Neutrophil (primary cell): ENCODE results near the gene GRIK4.

ENCODE experiments used
- H3K27ac ChIP-seq: fragments of 200-600 bp; sonication (generic); 2 replicates; pipeline ENCODE4 v1.5.1; 2016; ENCODE audit warnings: mild to moderate bottlenecking, moderate library complexity
- H3K27me3 ChIP-seq: fragments of 200-600 bp; sonication (generic); 2 replicates; pipeline ENCODE4 v1.6.0; 2016; ENCODE audit warnings: mild to moderate bottlenecking
- H3K36me3 ChIP-seq: fragments of 200-600 bp; sonication (generic); 2 replicates; pipeline ENCODE4 v1.5.1; 2017
- H3K4me1 ChIP-seq, 2 experiments: fragments of 200-600 bp in 1 of 2; sonication (generic) in 1 of 2; 1 replicate in 1 of 2; 2 replicates in 1 of 2; pipeline versions ENCODE4 v1.5.1 to v1.6.1; 2013 to 2016; ENCODE audit warnings: low read depth in 1 of 2, low read length in 1 of 2, mild to moderate bottlenecking in 1 of 2, moderate library complexity in 1 of 2; ENCODE audit not compliant: control insufficient read depth in 1 of 2, insufficient read depth in 1 of 2
- H3K4me3 ChIP-seq, 2 experiments: fragments of 200-600 bp in 1 of 2; sonication (generic) in 1 of 2; 1 replicate in 1 of 2; 2 replicates in 1 of 2; pipeline ENCODE4 v1.5.1; 2013 to 2016; ENCODE audit warnings: low read depth in 1 of 2, low read length in 1 of 2, mild to moderate bottlenecking in 1 of 2, moderate library complexity in 1 of 2
- H3K9me3 ChIP-seq: fragments of 200-600 bp; sonication (generic); 2 replicates; pipeline ENCODE4 v1.5.1; 2016
- TF ChIP-seq, protein P1 (sequence below): fragments of 200-600 bp; sonication (generic); IDR thresholded peaks from 2 replicates; pipeline ENCODE4 v1.5.1; 2016; ENCODE audit warnings: antibody characterized with exemption

Gene GRIK4

DNA sequence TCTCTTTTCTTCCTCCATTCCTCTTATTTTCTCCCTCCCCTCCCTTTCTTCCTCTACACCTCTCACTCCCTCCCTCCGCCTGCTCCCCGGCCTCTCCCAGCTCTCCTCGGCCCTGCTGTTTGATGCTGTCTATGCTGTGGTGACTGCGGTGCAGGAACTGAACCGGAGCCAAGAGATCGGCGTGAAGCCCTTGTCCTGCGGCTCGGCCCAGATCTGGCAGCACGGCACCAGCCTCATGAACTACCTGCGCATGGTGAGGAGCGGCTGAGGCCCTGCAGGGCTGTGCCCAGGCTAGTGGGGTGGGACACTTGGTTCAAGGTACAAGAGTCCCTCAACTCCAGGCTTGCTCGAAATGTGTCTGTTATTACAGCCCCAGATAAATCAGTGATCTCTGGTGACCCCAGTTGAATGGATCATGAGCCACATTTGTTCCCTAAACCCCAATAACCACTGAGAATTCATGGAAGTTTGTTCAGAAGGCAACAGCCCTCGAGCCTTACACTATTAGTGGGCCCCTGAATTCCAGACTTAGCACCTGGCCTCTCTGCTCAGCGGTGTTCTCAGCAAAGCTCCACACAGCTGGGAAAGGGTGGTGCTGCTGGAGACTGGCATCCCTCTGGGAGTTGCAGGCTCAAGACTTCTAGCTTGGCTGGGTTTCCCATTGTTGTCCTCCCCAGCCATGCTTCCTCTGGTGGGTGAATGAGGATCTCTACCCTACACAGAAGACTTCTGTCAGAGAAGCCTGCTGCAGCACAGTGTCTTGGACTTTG is 362.6 kb downstream of the GRIK4 start:
- Histone ChIP-seq H3K4me3 (no peak overlapping the region), H3K27ac (no peak overlapping the region), H3K27me3 (no peaks in the 10 kb centered on the region), H3K36me3 (no peaks in the 10 kb centered on the region), H3K9me3 (no peaks in the 10 kb centered on the region), H3K4me1 (no peaks in the 10 kb centered on the region)
- TF ChIP-seq, protein P1, sequence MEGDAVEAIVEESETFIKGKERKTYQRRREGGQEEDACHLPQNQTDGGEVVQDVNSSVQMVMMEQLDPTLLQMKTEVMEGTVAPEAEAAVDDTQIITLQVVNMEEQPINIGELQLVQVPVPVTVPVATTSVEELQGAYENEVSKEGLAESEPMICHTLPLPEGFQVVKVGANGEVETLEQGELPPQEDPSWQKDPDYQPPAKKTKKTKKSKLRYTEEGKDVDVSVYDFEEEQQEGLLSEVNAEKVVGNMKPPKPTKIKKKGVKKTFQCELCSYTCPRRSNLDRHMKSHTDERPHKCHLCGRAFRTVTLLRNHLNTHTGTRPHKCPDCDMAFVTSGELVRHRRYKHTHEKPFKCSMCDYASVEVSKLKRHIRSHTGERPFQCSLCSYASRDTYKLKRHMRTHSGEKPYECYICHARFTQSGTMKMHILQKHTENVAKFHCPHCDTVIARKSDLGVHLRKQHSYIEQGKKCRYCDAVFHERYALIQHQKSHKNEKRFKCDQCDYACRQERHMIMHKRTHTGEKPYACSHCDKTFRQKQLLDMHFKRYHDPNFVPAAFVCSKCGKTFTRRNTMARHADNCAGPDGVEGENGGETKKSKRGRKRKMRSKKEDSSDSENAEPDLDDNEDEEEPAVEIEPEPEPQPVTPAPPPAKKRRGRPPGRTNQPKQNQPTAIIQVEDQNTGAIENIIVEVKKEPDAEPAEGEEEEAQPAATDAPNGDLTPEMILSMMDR: no peak

DNA sequence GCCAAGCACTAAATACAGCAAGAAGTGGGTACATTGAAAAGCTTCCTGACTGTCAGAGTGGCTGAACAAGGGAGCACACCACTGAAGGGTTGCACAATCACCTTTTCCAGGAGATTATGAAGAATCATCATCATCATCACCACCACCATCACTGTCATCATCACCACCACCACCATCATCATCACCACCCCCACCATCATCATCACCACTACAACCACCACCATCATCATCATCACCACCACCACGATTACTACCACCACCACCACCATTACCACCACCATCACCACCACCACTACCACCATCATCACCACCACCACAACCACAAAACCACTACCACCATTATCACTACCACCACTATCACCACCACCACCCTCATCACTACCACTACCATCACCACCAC is 364.4 kb downstream of the GRIK4 start:
- TF ChIP-seq, protein P1: no peak
- Histone ChIP-seq H3K9me3 (no peaks in the 10 kb centered on the region), H3K27me3 (peaks cover 10% of the 10 kb centered on the region), H3K4me3 (no peak overlapping the region), H3K36me3 (no peaks in the 10 kb centered on the region), H3K27ac (no peak overlapping the region), H3K4me1 (no peaks in the 10 kb centered on the region)

DNA sequence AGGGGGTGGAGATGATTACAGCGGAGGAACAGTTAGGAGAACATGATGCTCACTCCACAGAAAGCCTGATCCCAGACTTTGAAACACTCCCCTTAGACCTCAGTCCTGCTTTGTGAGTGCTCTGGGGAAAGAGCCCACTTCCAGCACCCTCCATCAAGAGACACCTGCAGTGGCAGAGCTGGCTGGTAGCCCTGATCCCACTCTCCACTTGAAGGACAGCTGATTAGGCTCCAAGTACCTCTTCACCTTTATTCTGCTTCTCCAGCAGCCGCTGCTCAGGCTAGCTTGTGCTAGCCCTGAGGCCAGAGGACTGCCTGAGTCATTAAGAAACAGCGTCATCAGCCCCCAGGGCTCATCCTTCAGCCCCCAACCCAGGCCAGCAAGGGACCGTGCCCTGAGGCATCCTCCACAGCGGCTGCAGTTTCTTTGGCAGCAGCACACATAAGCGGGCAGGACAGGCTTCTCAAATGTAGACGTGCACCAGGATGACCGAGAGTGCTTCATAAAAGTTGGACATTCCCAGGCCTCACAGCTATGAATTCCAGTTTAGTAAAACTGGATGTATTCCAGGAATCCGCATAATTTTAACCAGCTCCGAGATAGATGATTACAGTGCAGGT is 366.3 kb downstream of the GRIK4 start:
- Histone ChIP-seq H3K9me3 (no peaks in the 10 kb centered on the region), H3K36me3 (no peaks in the 10 kb centered on the region), H3K27me3 (peaks cover 22% of the 10 kb centered on the region), H3K4me3 (no peak overlapping the region), H3K27ac (no peak overlapping the region), H3K4me1 (no peaks in the 10 kb centered on the region)
- TF ChIP-seq, protein P1: no peak

DNA sequence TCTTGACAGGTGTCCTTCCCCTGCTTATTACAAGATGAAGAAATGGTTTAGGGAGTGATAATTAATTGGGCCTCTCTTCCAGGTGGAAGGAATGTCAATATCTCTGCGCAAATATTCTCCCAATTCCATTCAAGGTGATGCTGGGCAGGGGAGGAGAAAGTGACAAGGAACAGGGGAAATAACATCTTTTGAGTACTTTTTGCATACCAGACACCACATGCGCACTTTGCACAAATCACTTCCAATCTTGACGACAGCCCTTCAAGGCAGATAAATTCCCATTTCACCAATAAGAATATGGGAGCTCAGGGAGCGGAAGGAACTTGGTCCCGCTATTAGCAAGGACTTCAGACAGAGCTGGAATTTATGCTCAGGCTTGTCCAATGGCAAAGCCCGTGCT is 367.2 kb downstream of the GRIK4 start:
- Histone ChIP-seq H3K9me3 (no peaks in the 10 kb centered on the region), H3K4me1 (no peaks in the 10 kb centered on the region)
- TF ChIP-seq, protein P1: no peak

DNA sequence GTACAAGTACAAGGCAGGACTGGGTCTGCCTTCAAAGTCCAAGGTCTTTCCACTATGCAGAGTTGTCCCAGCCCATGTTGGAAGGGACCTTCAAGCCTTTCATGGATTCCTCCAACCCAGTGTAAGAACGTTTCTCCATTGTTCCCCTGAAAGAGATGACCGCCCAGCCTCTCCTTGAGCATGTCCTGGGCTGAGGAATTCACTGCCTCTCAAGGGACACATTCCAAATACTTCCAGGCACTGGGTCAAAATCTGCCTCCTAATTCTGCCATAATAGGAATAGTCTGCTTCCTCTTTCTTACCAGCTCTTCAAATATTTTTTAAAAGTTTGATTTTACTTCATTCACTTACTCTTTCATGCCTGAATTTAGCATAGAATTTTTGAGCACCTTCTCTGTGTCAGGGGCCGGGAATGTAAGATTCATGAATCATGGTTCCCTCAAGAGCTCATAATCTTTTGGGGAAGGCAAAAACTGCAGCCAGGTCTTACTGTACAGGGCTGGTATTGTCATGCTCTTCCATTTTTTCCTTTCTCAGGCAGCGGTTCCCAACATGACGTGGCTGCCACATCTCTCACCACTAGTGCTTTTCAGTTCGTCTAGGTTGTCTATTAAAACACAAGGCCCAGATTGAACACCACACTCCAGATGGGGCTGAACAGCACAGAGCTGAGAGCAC is 369.1 kb downstream of the GRIK4 start:
- Histone ChIP-seq H3K27me3 (peaks cover 36% of the 10 kb centered on the region), H3K4me3 (no peak overlapping the region), H3K27ac (no peak overlapping the region), H3K9me3 (no peaks in the 10 kb centered on the region), H3K36me3 (no peaks in the 10 kb centered on the region), H3K4me1 (no peaks in the 10 kb centered on the region)
- TF ChIP-seq, protein P1: no peak

More for the DNA sequence above, 367.2 kb downstream of the GRIK4 start:
- Histone ChIP-seq H3K27me3 (peaks cover 26% of the 10 kb centered on the region), H3K4me3 (no peak overlapping the region), H3K27ac (no peak overlapping the region), H3K36me3 (no peaks in the 10 kb centered on the region)
